ENCODE measurements around the gene EIF3B.
"Not testable (repeated sequence)": the region's sequence is repeated elsewhere in the genome, so short reads cannot be mapped to it uniquely, and the experiment has no call there.

GRCh38 chr7:2377492-2377891 is 22.9 kb downstream of the EIF3B start:
- TF ChIP-seq CTCF, EZH2phosphoT487 (IDR thresholded peaks at IDR 0.05; ENCODE audit: low read length): not testable (repeated sequence)

All from MM.1S (cell line).